ENCODE measurements around the gene ROGDI.
A peak's percentile ranks its signal among the peaks of the same experiment; 100 is the strongest.

Gene ROGDI

GRCh38 chr16:4801962-4802658 is at the start of gene ROGDI:
Gene ROGDI, minus strand, starts transcription at chr16:4802633. Its CDS starts 62 bp downstream, at chr16:4802571.
- DNase-seq, result peak; percentile 86

- DNase-seq, result no peak
Measured at GRCh38 chr16:4850211-4850610, 47.8 kb upstream of the ROGDI start.

GRCh38 chr16:4847774-4848587 is 45.5 kb upstream of the ROGDI start:
- peak; percentile 54 for DNase-seq

GRCh38 chr16:4846901-4847773 is 44.7 kb upstream of the ROGDI start, which contains the start of the genes GLYR1 and UBN1:
Gene GLYR1, minus strand, starts transcription at chr16:4847288. Its CDS starts 23 bp downstream, at chr16:4847265.
Gene UBN1, plus strand, starts transcription at chr16:4847481. Its CDS starts 5,437 bp downstream, at chr16:4852918.
- DNase-seq, result peak; percentile 100

GRCh38 chr16:4846503-4846900 is 44.1 kb upstream of the ROGDI start:
- peak; percentile 44 for DNase-seq

GRCh38 chr16:4840984-4841383 is 38.6 kb upstream of the ROGDI start:
- DNase-seq, result no peak

GRCh38 chr16:4839942-4840341 is 37.5 kb upstream of the ROGDI start:
- no peak for DNase-seq

GRCh38 chr16:4837733-4838501 is 35.5 kb upstream of the ROGDI start:
- DNase-seq, result no peak

- no peak for DNase-seq
Measured at GRCh38 chr16:4836727-4837126, 34.3 kb upstream of the ROGDI start.

- no peak for DNase-seq
Measured at GRCh38 chr16:4833584-4833983, 31.2 kb upstream of the ROGDI start.

- DNase-seq, result no peak
Measured at GRCh38 chr16:4832698-4833343, 30.4 kb upstream of the ROGDI start.

- no peak for DNase-seq
Measured at GRCh38 chr16:4831616-4832015, 29.2 kb upstream of the ROGDI start.

GRCh38 chr16:4830408-4830807 is 28.0 kb upstream of the ROGDI start:
- DNase-seq, result no peak

- DNase-seq, result no peak
Measured at GRCh38 chr16:4828567-4829321, 26.3 kb upstream of the ROGDI start.

- DNase-seq, result no peak
Measured at GRCh38 chr16:4826980-4827379, 24.5 kb upstream of the ROGDI start.

- DNase-seq, result no peak
Measured at GRCh38 chr16:4826526-4826925, 24.1 kb upstream of the ROGDI start.

- no peak for DNase-seq
Measured at GRCh38 chr16:4825196-4825595, 22.8 kb upstream of the ROGDI start.

- no peak for DNase-seq
Measured at GRCh38 chr16:4820652-4821051, 18.2 kb upstream of the ROGDI start.

- DNase-seq, result no peak
Measured at GRCh38 chr16:4814542-4815173, 12.2 kb upstream of the ROGDI start.

GRCh38 chr16:4814046-4814445 is 11.6 kb upstream of the ROGDI start:
- no peak for DNase-seq
